T47D (cell line): Measurements from ENCODE around the gene CEP44.

ENCODE experiments used
- DNase-seq, 2 experiments: peaks; one replicate each; pipeline versions ENCODE4 v3.0.0 to v3.0.0-alpha.2; 2011 to 2012; ENCODE audit warnings: low read depth in 1 of 2, low spot score in 1 of 2
- JUND ChIP-seq: IDR thresholded peaks from 2 replicates; pipeline ENCODE4 v1.6.1; 2012; ENCODE audit warnings: low read depth
- in situ Hi-C: cut with HindIII; loops from 2 replicates; pipeline ENCODE4 v1.10.0; 2016; ENCODE audit warnings: low sequenced_read_pairs, low pct_unique_long_range_greater_than_20kb

CEP44 gene

DNA sequence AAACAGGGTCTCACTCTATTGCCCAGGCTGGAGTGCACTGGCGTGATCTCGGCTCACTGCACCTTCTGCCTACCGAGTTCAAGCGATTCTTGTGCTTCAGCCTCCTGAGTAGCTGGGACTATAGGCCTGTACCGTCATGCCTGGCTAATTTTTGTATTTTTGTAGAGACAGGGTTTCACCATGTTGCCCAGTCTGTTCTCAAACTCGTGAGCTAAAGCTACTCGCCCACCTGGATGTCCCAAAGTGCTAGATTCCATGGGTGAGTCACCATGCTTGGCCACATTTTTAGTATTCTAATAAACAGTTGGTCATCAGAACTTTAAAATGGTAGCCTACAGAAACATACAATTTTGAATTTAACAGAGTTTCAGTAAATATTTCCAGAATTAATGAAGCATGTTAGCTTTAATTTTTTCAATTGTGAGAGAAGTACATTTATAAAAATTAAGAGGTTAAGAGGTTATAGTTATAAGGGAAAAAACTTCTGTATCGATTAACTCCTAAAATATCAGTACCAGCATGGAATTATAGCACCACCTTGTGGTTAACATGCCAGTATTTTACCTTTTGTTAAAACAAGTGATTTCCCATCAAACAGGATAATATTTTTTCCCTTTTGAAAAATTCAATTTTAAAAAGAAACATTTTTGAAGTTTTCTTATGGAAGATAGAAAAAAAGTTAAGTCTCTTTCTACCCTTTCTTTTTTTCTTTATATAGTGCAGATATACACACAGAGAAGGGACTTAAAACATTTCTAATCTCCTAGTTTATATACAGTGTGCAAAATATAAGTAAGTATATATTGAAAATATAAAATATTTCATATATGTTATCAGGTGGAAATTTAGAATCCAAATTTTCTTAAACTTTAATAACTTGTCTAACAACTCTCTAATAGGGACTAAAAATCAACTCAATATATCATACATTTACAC, 35.4 kb downstream of the CEP44 start:
- TF ChIP-seq JUND = no peak
- DNase-seq = peak in 1 of 2 experiments; percentile 43
- in situ Hi-C loops = no loop called here

DNA sequence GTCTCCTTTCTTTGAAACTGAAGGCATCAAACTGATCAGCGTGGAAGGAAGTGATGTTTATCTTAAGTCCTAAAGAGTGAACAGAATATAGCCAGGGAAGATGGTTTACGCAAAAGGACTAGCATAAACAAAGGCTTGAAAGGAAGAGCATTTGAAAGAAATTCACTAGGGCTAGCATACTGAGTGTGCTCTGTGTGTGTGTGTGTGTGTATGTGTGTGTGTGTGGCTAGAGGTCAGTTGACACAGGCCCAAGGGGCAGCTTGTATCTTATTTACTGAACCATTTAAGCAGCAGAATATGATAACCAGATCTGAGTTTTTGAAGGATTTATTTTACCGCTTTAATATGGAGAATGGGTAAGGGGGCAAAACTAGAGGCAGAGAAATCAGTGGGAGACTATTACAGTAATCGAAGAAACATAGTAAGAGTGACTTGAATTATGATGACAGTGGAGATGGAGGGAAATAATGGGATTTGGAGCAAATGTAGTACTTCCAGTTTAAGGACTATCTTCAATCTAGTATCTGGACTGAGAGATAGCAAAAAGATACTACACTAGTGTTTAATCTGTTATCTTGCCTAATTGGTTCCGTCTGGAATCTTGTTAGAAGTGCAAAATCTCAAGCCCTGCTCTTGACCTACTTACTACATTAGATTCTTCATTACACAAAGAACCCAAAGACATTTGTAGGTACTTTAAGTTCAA, 36.9 kb downstream of the CEP44 start:
- TF ChIP-seq JUND = no peak
- no peak for DNase-seq
- in situ Hi-C loops = no loop called here

DNA sequence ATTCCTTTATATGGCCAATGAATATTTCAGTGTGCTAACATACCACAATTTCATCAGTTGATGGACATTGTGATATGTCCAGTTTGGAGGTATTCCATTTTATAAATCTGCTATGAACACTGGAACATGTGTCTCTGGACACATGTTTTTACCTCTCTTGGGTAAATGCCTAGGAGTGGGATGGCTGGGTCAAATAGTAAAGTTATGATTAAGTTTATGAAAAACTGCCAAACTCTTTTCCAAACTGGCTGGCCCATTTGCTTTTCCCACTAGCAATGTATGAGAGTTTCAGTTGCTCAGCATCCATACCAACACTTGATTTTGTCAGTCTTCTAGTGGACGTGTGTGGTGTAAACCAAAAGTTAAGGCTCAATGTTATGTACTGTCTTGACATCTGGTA, 40.5 kb downstream of the CEP44 start:
- in situ Hi-C loops = no loop called here
- DNase-seq = no peak
- TF ChIP-seq JUND = no peak

DNA sequence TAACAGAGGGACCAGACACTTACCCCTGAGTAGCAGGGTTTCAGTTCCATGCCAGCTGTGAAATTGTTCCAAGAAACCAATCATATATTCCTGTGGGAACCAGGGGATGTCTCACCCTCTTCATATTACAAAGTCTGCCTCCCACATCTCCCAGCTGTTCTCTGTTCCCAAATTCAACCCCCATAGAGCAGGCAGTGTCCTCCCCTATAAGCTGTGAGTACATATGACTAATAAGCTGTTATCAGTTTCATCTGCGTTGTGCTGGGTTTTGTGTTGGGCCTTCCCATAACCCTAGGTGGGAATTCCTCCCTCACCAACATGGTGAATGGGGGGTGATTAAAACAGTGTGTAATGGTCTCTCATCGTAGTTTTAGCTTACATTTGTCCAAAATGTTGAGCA, 41.0 kb downstream of the CEP44 start:
- TF ChIP-seq JUND = no peak
- in situ Hi-C loops = no loop called here
- DNase-seq = no peak

DNA sequence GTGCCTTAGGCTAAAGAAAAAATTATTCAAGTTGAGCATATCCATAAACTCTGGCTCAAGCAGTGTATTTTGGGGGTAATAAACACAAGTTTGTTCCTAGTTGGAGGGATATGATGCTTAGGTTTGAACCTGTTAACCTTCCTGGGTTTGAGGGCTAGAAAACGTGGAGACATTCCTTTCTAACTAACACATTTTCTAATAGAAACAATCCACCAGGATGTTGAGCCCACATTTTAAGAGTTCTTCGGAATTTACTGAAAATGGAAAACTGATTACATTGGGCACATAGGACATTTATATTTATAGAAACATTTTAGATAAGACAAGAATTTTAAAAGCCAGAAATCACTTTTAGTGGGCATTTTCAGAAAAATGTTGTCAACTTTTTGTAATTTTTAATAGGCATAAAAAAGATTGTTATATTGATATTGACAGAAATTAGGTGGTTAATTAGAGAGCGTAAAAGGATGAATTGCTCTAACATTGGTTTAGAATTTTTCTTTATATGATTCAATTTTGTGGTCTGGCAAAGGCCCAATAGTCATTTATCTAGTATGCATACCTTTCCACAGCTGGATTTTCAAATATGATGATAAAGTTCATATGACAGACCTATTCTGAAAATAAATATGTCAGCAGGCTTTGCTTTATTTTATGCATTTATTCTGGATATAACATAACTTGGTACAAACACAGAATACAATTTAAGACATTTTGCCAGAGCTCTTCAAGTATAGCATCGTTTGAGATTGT, 49.2 kb downstream of the CEP44 start:
- DNase-seq = no peak
- no peak for TF ChIP-seq JUND
- in situ Hi-C loops = no loop called here

DNA sequence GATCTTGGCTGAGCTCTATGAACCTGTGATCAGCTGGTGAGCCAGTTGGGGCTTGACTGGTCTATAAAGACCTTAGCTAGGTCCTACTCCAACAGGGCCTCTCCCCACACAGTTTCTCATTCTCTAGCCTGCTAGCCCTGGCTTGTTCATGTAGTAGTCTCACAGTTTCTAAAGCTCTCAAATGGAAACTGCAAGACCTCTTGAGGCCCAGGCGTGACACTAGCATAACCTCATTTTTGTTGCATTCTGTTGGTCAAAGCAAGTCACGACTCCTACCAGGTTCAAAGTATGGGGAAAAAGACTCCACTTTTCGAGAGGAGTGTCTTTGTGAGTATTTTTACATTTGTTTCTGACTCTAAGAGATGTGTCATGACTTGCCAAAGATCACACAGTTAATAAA, 50.9 kb downstream of the CEP44 start:
- in situ Hi-C loops = no loop called here
- TF ChIP-seq JUND = no peak
- no peak for DNase-seq

DNA sequence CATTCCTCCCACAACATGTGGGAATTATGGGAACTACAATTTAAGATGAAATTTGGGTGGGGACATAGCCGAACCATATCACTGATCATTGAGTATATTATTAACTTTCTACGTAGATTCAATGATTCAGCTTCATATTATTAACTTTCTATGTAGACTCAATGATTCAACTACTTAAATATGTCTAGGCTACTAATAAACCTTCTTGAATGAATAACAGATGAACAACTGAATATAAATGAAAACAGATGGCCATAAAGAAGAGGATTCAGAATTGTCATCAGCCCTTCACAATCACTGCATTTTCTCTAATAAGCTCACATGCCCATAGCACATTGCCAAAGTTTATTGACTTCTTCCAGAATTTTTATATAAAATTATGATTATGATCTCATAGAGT, 57.0 kb downstream of the CEP44 start:
- in situ Hi-C loops = no loop called here
- TF ChIP-seq JUND = no peak
- no peak for DNase-seq

DNA sequence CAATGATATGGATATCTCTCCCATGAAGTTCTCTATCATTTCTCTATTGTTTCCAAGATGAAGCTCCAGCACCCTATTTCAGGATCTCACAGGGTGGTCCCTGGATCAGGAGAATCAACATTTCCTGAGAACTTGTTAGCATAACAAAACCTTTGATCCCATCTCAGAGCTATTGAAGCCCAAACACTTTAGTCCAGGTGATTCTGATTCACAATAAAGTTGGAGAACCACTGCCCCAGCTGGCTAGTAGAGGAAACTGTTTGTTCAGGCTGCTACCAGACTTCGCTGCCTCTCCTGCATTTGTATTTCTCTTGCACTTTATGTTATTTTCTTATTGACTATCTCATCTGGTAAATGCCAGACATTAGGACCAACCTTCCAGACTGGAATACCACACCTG, 65.4 kb downstream of the CEP44 start:
- no peak for TF ChIP-seq JUND
- no peak for DNase-seq
- in situ Hi-C loops = no loop called here

DNA sequence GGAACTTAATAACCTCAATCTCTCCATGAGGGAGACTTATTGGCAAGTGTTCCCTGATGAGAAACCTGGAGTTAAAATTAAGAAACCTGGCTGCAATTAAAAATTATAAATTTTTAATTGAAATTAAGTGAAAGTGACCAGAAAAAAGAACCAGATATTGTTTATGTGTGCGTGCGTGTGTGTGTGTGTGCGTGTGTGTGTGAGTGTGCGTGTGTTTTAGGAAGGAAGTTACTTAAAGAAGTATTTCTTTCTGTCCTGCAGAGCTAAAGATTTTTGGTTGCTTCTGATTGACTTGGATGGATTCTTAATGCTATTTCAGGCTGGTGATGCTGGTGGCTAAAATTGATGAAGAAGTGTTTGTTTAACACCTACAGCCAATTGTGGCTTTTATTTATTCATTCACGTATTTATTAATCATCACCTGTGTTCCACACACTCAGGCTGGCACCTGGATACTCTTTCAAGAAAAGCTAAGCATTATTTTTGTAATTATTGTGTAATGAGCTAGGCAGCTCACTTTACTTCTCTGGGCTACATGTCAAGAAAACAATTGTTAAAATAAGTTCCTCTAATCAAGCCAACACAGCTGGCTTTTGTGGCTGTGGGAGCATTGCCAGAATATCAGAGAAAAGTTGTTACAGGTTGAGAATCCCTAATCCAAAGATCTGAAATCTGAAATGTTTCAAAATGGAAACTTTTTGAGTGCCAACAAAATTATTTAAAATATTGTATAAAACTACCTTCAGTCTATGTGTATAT, 68.5 kb downstream of the CEP44 start:
- no peak for DNase-seq
- in situ Hi-C loops = no loop called here
- TF ChIP-seq JUND = no peak

DNA sequence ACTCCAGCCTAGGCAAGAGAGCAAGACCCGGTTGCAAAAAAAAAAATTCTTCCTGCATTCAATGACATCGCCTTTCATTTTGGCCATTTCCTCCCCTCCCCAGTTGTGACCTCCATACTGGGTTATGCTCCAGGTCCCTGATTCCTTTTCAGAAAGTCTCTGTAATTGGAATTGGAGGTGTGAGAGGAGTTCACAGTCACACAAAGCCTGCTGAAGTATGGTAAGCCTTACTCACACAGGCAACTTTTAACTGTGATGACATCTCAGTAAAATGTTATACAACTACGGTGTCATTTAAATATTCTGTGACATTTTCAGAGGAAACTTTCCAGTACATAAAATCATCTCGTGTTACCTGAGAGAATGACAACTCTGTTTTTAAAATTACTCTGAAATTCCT, 73.6 kb downstream of the CEP44 start:
- in situ Hi-C loops = no loop called here
- TF ChIP-seq JUND = no peak
- DNase-seq = no peak

DNA sequence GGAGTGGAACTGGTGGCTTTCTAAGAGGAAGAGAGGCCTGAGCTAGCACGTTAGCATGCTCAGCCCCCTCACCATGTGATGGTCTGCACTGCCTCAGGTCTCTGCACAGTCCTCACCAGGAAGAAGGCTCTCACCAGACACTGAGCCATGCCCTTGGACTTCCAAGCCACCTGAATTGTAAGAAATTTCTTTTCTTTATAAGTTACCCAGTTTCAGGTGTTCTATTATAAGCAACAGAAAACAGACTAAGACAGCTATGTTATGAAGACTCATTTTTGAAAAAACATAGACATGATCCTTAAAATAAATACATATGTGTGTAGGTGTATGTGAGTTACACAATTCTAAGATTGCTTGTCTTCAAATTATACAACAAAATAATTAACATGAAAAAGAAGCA, 74.7 kb downstream of the CEP44 start:
- TF ChIP-seq JUND = no peak
- DNase-seq = no peak
- in situ Hi-C loops = no loop called here

DNA sequence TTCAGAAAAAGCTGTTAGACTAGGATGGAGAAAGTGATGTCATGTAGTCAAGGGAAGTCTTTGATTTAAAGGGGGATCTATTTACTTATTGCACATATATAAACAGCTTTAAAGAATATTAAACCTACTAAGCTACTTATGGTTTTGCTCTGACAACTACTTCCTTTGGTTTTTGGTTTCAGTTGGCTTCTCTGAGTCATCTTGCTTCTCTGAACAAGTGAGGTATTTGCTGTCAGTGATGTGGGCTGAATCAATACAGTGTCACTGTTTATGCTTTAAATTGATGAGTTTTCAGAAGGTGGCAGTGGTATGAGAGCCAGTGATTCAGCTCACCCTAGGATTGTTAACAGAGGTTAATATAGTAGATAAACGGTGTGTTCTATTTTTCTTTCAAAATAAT, 75.1 kb downstream of the CEP44 start:
- TF ChIP-seq JUND = no peak
- no peak for DNase-seq
- in situ Hi-C loops = no loop called here
